Measurements from ENCODE around the gene ANK2. TPM values are rescaled to one million over a fixed set of nuclear protein-coding genes. Genes with fewer than 3 reads are reported as not detected.
"Not testable (repeated sequence)": the region's sequence is repeated elsewhere in the genome, so short reads cannot be mapped to it uniquely, and the experiment has no call there.

The ANK2 gene
- total RNA-seq, 1 donor from 2014 or later, result 193 TPM

- no peak for DNase-seq
Observed at GRCh38 chr4:113052379-113052951, 3.0 kb downstream of the ANK2 start.

GRCh38 chr4:113053883-113054282 is 4.4 kb downstream of the ANK2 start:
- no peak for DNase-seq

- DNase-seq, result no peak
Observed at GRCh38 chr4:113056318-113056717, 6.9 kb downstream of the ANK2 start.

GRCh38 chr4:113057891-113058290 is 8.4 kb downstream of the ANK2 start:
- DNase-seq, result no peak

GRCh38 chr4:113059449-113060182 is 10.2 kb downstream of the ANK2 start:
- no peak for DNase-seq

GRCh38 chr4:113060853-113061252 is 11.4 kb downstream of the ANK2 start:
- DNase-seq, result peak; percentile 48

GRCh38 chr4:113064244-113064643 is 14.8 kb downstream of the ANK2 start:
- DNase-seq, result no peak

- no peak for DNase-seq
Observed at GRCh38 chr4:113065629-113066028, 16.2 kb downstream of the ANK2 start.

GRCh38 chr4:113068771-113069170 is 19.3 kb downstream of the ANK2 start:
- DNase-seq, result not testable (repeated sequence)

GRCh38 chr4:113069212-113069892 is 19.9 kb downstream of the ANK2 start:
- DNase-seq, result no peak

- no peak for DNase-seq
Observed at GRCh38 chr4:113070755-113071154, 21.3 kb downstream of the ANK2 start.

- no peak for DNase-seq
Observed at GRCh38 chr4:113071274-113071673, 21.8 kb downstream of the ANK2 start.

- DNase-seq, result no peak
Observed at GRCh38 chr4:113071805-113072204, 22.4 kb downstream of the ANK2 start.

GRCh38 chr4:113073451-113074005 is 24.1 kb downstream of the ANK2 start:
- no peak for DNase-seq

- DNase-seq, result no peak
Observed at GRCh38 chr4:113077575-113077974, 28.1 kb downstream of the ANK2 start.

GRCh38 chr4:113078066-113078465 is 28.6 kb downstream of the ANK2 start:
- DNase-seq, result no peak

GRCh38 chr4:113080050-113080449 is 30.6 kb downstream of the ANK2 start:
- no peak for DNase-seq

GRCh38 chr4:113080624-113081023 is 31.2 kb downstream of the ANK2 start:
- DNase-seq, result no peak

- no peak for DNase-seq
Observed at GRCh38 chr4:113083346-113083745, 33.9 kb downstream of the ANK2 start.

- DNase-seq, result no peak
Observed at GRCh38 chr4:113086172-113086695, 36.8 kb downstream of the ANK2 start.

GRCh38 chr4:113088050-113088449 is 38.6 kb downstream of the ANK2 start:
- no peak for DNase-seq

GRCh38 chr4:113090954-113091353 is 41.5 kb downstream of the ANK2 start:
- DNase-seq, result no peak

GRCh38 chr4:113094331-113094730 is 44.9 kb downstream of the ANK2 start:
- no peak for DNase-seq
